Measurements from ENCODE around the gene FOXP1.

The FOXP1 gene

GRCh38 chr3:71206305-71207165, 377.0 kb downstream of the FOXP1 start:
- TF ChIP-seq TAF1 (IDR thresholded peaks at IDR 0.05; ENCODE audit: borderline replicate concordance, insufficient read depth, low read length), result no peak
- TF ChIP-seq REST (IDR thresholded peaks at IDR 0.05; ENCODE audit: insufficient read depth in 1 of 2, low read depth in 2 of 2, low read length in 2 of 2), result no peak
- no peak for TF ChIP-seq SIN3A (IDR thresholded peaks at IDR 0.05; ENCODE audit: borderline replicate concordance, insufficient read depth, low read length)
- no peak for TF ChIP-seq FOXP2 (optimal IDR thresholded peaks at IDR 0.05; ENCODE audit: borderline replicate concordance, extremely low read depth, extremely low read length, insufficient read depth)
- TF ChIP-seq POLR2AphosphoS5 (IDR thresholded peaks at IDR 0.05; ENCODE audit: low read depth, low read length), result no peak

- TF ChIP-seq FOXP2 (optimal IDR thresholded peaks at IDR 0.05; ENCODE audit: borderline replicate concordance, extremely low read depth, extremely low read length, insufficient read depth), result no peak
- TF ChIP-seq TAF1 (IDR thresholded peaks at IDR 0.05; ENCODE audit: borderline replicate concordance, insufficient read depth, low read length), result no peak
- no peak for TF ChIP-seq SIN3A (IDR thresholded peaks at IDR 0.05; ENCODE audit: borderline replicate concordance, insufficient read depth, low read length)
- no peak for TF ChIP-seq REST (IDR thresholded peaks at IDR 0.05; ENCODE audit: insufficient read depth in 1 of 2, low read depth in 2 of 2, low read length in 2 of 2)
- no peak for TF ChIP-seq POLR2AphosphoS5 (IDR thresholded peaks at IDR 0.05; ENCODE audit: low read depth, low read length)
Observed at GRCh38 chr3:71203727-71204488, 379.6 kb downstream of the FOXP1 start.

- TF ChIP-seq REST (IDR thresholded peaks at IDR 0.05; ENCODE audit: insufficient read depth in 1 of 2, low read depth in 2 of 2, low read length in 2 of 2) (no peak), SIN3A (IDR thresholded peaks at IDR 0.05; ENCODE audit: borderline replicate concordance, insufficient read depth, low read length) (no peak), TAF1 (IDR thresholded peaks at IDR 0.05; ENCODE audit: borderline replicate concordance, insufficient read depth, low read length) (no peak), FOXP2 (optimal IDR thresholded peaks at IDR 0.05; ENCODE audit: borderline replicate concordance, extremely low read depth, extremely low read length, insufficient read depth) (no peak), POLR2AphosphoS5 (IDR thresholded peaks at IDR 0.05; ENCODE audit: low read depth, low read length) (no peak)
Observed at GRCh38 chr3:71202848-71203533, 380.5 kb downstream of the FOXP1 start.

GRCh38 chr3:71201939-71202338, 381.6 kb downstream of the FOXP1 start:
- TF ChIP-seq POLR2AphosphoS5 (IDR thresholded peaks at IDR 0.05; ENCODE audit: low read depth, low read length) (no peak), FOXP2 (optimal IDR thresholded peaks at IDR 0.05; ENCODE audit: borderline replicate concordance, extremely low read depth, extremely low read length, insufficient read depth) (no peak), REST (IDR thresholded peaks at IDR 0.05; ENCODE audit: insufficient read depth in 1 of 2, low read depth in 2 of 2, low read length in 2 of 2) (no peak)
